Measurements from ENCODE around the gene SH3BP1. TPM values are rescaled to one million over a fixed set of nuclear protein-coding genes. Genes with fewer than 3 reads are reported as not detected.

Gene SH3BP1
- total and polyA plus RNA-seq, 2 of the 8 experiments (the other 6 are each of a cell fraction or from before 2014, with no cell fraction given): 23.9 to 40.3 TPM

GRCh38 chr22:37686002-37686982, 46.8 kb downstream of the SH3BP1 start, which contains the start of gene NOL12 (continued):
- TF ChIP-seq CHD7 (IDR thresholded peaks at IDR 0.05; ENCODE audit: insufficient replicate concordance, low read length) (no peak), EZH2 (IDR thresholded peaks at IDR 0.05; ENCODE audit: low read depth, low read length, severe bottlenecking) (no peak), NANOG (IDR thresholded peaks at IDR 0.05; ENCODE audit: insufficient read depth, low read depth, low read length, poor library complexity, severe bottlenecking) (no peak), CBX8 (IDR thresholded peaks at IDR 0.05; ENCODE audit: borderline replicate concordance, low read depth, low read length) (no peak), RBBP5 (IDR thresholded peaks at IDR 0.05; ENCODE audit: borderline replicate concordance, low read depth, low read length) (peak; percentile 97), RAD21 (IDR thresholded peaks at IDR 0.05 in 1 of 2, conservative IDR thresholded peaks at IDR 0.05 in 1 of 2; ENCODE audit: low read depth in 2 of 2, low read length in 2 of 2) (no peak), SRF (IDR thresholded peaks at IDR 0.05; ENCODE audit: low read depth, low read length) (no peak), FOSL1 (IDR thresholded peaks at IDR 0.05; ENCODE audit: insufficient read depth, low read depth, low read length) (no peak)

Measured in H1 (cell line).